HL-60 (cell line): ENCODE results near the gene KCNMA1.
A peak's percentile ranks its signal among the peaks of the same experiment; 100 is the strongest.

ENCODE experiments used
- DNase-seq, 2 experiments: peaks; one replicate each; pipeline ENCODE4 v3.0.0-alpha.2; 2010 to 2020; ENCODE audit warnings: low read depth in 1 of 2, low spot score in 1 of 2
- H3K27ac ChIP-seq: fragments of 250-450 bp; sonication (Bioruptor Pico); replicated peaks from 2 replicates; pipeline ENCODE4 v1.5.1; 2020; ENCODE audit warnings: mild to moderate bottlenecking, moderate library complexity
- H3K27me3 ChIP-seq: fragments of 250-450 bp; sonication (Bioruptor Pico); 2 replicates; pipeline ENCODE4 v1.5.1; 2021; ENCODE audit warnings: mild to moderate bottlenecking, moderate library complexity; ENCODE audit not compliant: insufficient read depth, poor library complexity, severe bottlenecking
- H3K4me3 ChIP-seq: replicated peaks from 2 replicates; pipeline ENCODE4 v1.5.1; 2011; ENCODE audit warnings: mild to moderate bottlenecking, control low read depth, low read length; ENCODE audit not compliant: insufficient read depth
- CTCF ChIP-seq: IDR thresholded peaks from one replicate; pipeline ENCODE4 v1.5.1; 2011; ENCODE audit warnings: low read length, control low read depth, inconsistent platforms; ENCODE audit not compliant: insufficient read depth
- GABPA ChIP-seq: IDR thresholded peaks from 2 replicates; pipeline ENCODE4 v1.6.1; 2012; ENCODE audit warnings: low read depth
- POLR2AphosphoS5 ChIP-seq: IDR thresholded peaks from 2 replicates; pipeline ENCODE4 v1.6.1; 2012; ENCODE audit warnings: low read depth
- REST ChIP-seq: IDR thresholded peaks from 2 replicates; pipeline ENCODE4 v1.6.1; 2012; ENCODE audit warnings: low read depth; ENCODE audit not compliant: insufficient replicate concordance
- SPI1 ChIP-seq: IDR thresholded peaks from 2 replicates; pipeline ENCODE4 v1.6.1; 2012; ENCODE audit warnings: low read depth, mild to moderate bottlenecking, borderline replicate concordance

KCNMA1 gene

GRCh38 chr10:77034240-77034639, 603.4 kb downstream of the KCNMA1 start:
- no peak for DNase-seq
- Histone ChIP-seq H3K27me3 (no peaks in the 10 kb centered on the region), H3K4me3 (no peak overlapping the region), H3K27ac (no peak overlapping the region)
- no peak for TF ChIP-seq SPI1
- TF ChIP-seq REST = no peak
- no peak for TF ChIP-seq GABPA
- no peak for TF ChIP-seq CTCF
- no peak for TF ChIP-seq POLR2AphosphoS5

- peak; percentile 30; the same call in 1 of the 2 replicates for TF ChIP-seq SPI1
- no peak for TF ChIP-seq REST
- H3K27me3 ChIP-seq = no peaks in the 10 kb centered on the region
- peak in 1 of 2 experiments; percentile 50 for DNase-seq
- no peak overlapping the region for H3K4me3 ChIP-seq
- peak overlapping the region; percentile 61 for H3K27ac ChIP-seq
Measured at GRCh38 chr10:77032188-77032570, 605.4 kb downstream of the KCNMA1 start.

- Histone ChIP-seq H3K4me3 (no peak overlapping the region), H3K27ac (peak overlapping the region; percentile 61), H3K27me3 (no peaks in the 10 kb centered on the region)
- TF ChIP-seq POLR2AphosphoS5 (0 out of 2 replicates have a peak, but pooled peaks have one; percentile 24), REST (no peak)
- peak; percentile 35 to 79 for DNase-seq
Measured at GRCh38 chr10:77031531-77032187, 605.9 kb downstream of the KCNMA1 start.

GRCh38 chr10:77030974-77031373, 606.6 kb downstream of the KCNMA1 start:
- H3K27ac ChIP-seq = no peak overlapping the region; the same call in none of the 2 replicates
- H3K27me3 ChIP-seq = no peaks in the 10 kb centered on the region
- H3K4me3 ChIP-seq = no peak overlapping the region
- TF ChIP-seq POLR2AphosphoS5 = no peak
- TF ChIP-seq SPI1 = no peak
- no peak for TF ChIP-seq CTCF
- no peak for TF ChIP-seq REST
- TF ChIP-seq GABPA = no peak
- DNase-seq = peak in 1 of 2 experiments; percentile 21
